ENCODE measurements around the gene PRELID3B.

PRELID3B gene

GRCh38 chr20:59017493-59018231 is 24.9 kb downstream of the PRELID3B start:
- TF ChIP-seq, protein P1, sequence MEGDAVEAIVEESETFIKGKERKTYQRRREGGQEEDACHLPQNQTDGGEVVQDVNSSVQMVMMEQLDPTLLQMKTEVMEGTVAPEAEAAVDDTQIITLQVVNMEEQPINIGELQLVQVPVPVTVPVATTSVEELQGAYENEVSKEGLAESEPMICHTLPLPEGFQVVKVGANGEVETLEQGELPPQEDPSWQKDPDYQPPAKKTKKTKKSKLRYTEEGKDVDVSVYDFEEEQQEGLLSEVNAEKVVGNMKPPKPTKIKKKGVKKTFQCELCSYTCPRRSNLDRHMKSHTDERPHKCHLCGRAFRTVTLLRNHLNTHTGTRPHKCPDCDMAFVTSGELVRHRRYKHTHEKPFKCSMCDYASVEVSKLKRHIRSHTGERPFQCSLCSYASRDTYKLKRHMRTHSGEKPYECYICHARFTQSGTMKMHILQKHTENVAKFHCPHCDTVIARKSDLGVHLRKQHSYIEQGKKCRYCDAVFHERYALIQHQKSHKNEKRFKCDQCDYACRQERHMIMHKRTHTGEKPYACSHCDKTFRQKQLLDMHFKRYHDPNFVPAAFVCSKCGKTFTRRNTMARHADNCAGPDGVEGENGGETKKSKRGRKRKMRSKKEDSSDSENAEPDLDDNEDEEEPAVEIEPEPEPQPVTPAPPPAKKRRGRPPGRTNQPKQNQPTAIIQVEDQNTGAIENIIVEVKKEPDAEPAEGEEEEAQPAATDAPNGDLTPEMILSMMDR (IDR thresholded peaks at IDR 0.05; ENCODE audit: insufficient read depth, low read length, poor library complexity, severe bottlenecking), result no peak
- H3K36me3 ChIP-seq (ENCODE audit: low read length), result no peaks in the 10 kb centered on the region
- H3K4me3 ChIP-seq (ENCODE audit: insufficient read depth, low read length, poor library complexity, severe bottlenecking), result no peak overlapping the region
- H3K4me2 ChIP-seq (ENCODE audit: low read depth, low read length, poor library complexity, severe bottlenecking), result no peak overlapping the region
- H3F3A ChIP-seq (ENCODE audit: insufficient read depth), result peaks cover 11% of the 10 kb centered on the region
- no peaks in the 10 kb centered on the region for H3K9me3 ChIP-seq (ENCODE audit: insufficient read depth, low read length)
- no peaks in the 10 kb centered on the region for H4K20me1 ChIP-seq (ENCODE audit: low read depth, low read length)
- peak overlapping the region; percentile 48 for H3K27ac ChIP-seq (ENCODE audit: low read depth, low read length)
- no peaks in the 10 kb centered on the region for H3K9me2 ChIP-seq (replicated peaks; ENCODE audit: insufficient read depth, low read length)
- no peak overlapping the region for H2AFZ ChIP-seq (ENCODE audit: low read depth, low read length, severe bottlenecking)
- no peaks in the 10 kb centered on the region for H3K27me3 ChIP-seq (ENCODE audit: low read length)
- H3K9ac ChIP-seq (ENCODE audit: low read length), result no peak overlapping the region
- no peaks in the 10 kb centered on the region for H3K79me2 ChIP-seq (ENCODE audit: insufficient read depth, low read length)

GRCh38 chr20:59016795-59017492 is 25.6 kb downstream of the PRELID3B start:
- Histone ChIP-seq H3K79me2 (ENCODE audit: insufficient read depth, low read length) (no peaks in the 10 kb centered on the region), H3K9ac (ENCODE audit: low read length) (no peak overlapping the region), H3K36me3 (ENCODE audit: low read length) (no peaks in the 10 kb centered on the region), H3F3A (ENCODE audit: insufficient read depth) (peaks cover 11% of the 10 kb centered on the region), H3K27me3 (ENCODE audit: low read length) (no peaks in the 10 kb centered on the region), H3K9me2 (replicated peaks; ENCODE audit: insufficient read depth, low read length) (no peaks in the 10 kb centered on the region), H3K4me3 (ENCODE audit: insufficient read depth, low read length, poor library complexity, severe bottlenecking) (no peak overlapping the region), H3K9me3 (ENCODE audit: insufficient read depth, low read length) (no peaks in the 10 kb centered on the region), H2AFZ (ENCODE audit: low read depth, low read length, severe bottlenecking) (no peak overlapping the region), H3K27ac (ENCODE audit: low read depth, low read length) (peak overlapping the region; percentile 48), H4K20me1 (ENCODE audit: low read depth, low read length) (no peaks in the 10 kb centered on the region), H3K4me2 (ENCODE audit: low read depth, low read length, poor library complexity, severe bottlenecking) (peak overlapping the region; percentile 29)
- TF ChIP-seq, protein P1 (IDR thresholded peaks at IDR 0.05; ENCODE audit: insufficient read depth, low read length, poor library complexity, severe bottlenecking), result no peak
- no peak for TF ChIP-seq EZH2phosphoT487 (conservative IDR thresholded peaks at IDR 0.05; ENCODE audit: low read length)

- H3K4me3 ChIP-seq (ENCODE audit: insufficient read depth, low read length, poor library complexity, severe bottlenecking), result no peak overlapping the region
- H3K9ac ChIP-seq (ENCODE audit: low read length), result peak overlapping the region; percentile 15; the same call in 1 of the 2 replicates
- H2AFZ ChIP-seq (ENCODE audit: low read depth, low read length, severe bottlenecking), result peak overlapping the region; percentile 28
- H4K20me1 ChIP-seq (ENCODE audit: low read depth, low read length), result no peaks in the 10 kb centered on the region
- H3K9me3 ChIP-seq (ENCODE audit: insufficient read depth, low read length), result no peaks in the 10 kb centered on the region
- H3K9me2 ChIP-seq (replicated peaks; ENCODE audit: insufficient read depth, low read length), result no peaks in the 10 kb centered on the region
- no peaks in the 10 kb centered on the region for H3K79me2 ChIP-seq (ENCODE audit: insufficient read depth, low read length)
- H3K27me3 ChIP-seq (ENCODE audit: low read length), result no peaks in the 10 kb centered on the region
- TF ChIP-seq EZH2phosphoT487 (conservative IDR thresholded peaks at IDR 0.05; ENCODE audit: low read length), result no peak
- no peaks in the 10 kb centered on the region for H3K36me3 ChIP-seq (ENCODE audit: low read length)
- H3K27ac ChIP-seq (ENCODE audit: low read depth, low read length), result no peak overlapping the region
- peak overlapping the region; percentile 29 for H3K4me2 ChIP-seq (ENCODE audit: low read depth, low read length, poor library complexity, severe bottlenecking)
- peaks cover 6% of the 10 kb centered on the region; the same call in 1 of the 2 replicates for H3F3A ChIP-seq (ENCODE audit: insufficient read depth)
Measured at GRCh38 chr20:59015812-59016711, 26.5 kb downstream of the PRELID3B start.
